22Rv1 (cell line): ENCODE results near the gene ZRANB2.

ENCODE experiments used
- H3K27ac ChIP-seq: fragments of 450-650 bp; 2 replicates; pipeline ENCODE4 v1.5.1; 2017
- ZFX ChIP-seq: fragments of 450-650 bp; IDR thresholded peaks from 2 replicates; pipeline ENCODE4 v1.6.1; 2017; ENCODE audit warnings: antibody characterized with exemption, borderline replicate concordance
- TF ChIP-seq, protein P1 (sequence below): fragments of 450-650 bp; IDR thresholded peaks from 2 replicates; pipeline ENCODE4 v1.5.1; 2017; ENCODE audit warnings: mild to moderate bottlenecking

ZRANB2 gene, protein sequence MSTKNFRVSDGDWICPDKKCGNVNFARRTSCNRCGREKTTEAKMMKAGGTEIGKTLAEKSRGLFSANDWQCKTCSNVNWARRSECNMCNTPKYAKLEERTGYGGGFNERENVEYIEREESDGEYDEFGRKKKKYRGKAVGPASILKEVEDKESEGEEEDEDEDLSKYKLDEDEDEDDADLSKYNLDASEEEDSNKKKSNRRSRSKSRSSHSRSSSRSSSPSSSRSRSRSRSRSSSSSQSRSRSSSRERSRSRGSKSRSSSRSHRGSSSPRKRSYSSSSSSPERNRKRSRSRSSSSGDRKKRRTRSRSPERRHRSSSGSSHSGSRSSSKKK

DNA sequence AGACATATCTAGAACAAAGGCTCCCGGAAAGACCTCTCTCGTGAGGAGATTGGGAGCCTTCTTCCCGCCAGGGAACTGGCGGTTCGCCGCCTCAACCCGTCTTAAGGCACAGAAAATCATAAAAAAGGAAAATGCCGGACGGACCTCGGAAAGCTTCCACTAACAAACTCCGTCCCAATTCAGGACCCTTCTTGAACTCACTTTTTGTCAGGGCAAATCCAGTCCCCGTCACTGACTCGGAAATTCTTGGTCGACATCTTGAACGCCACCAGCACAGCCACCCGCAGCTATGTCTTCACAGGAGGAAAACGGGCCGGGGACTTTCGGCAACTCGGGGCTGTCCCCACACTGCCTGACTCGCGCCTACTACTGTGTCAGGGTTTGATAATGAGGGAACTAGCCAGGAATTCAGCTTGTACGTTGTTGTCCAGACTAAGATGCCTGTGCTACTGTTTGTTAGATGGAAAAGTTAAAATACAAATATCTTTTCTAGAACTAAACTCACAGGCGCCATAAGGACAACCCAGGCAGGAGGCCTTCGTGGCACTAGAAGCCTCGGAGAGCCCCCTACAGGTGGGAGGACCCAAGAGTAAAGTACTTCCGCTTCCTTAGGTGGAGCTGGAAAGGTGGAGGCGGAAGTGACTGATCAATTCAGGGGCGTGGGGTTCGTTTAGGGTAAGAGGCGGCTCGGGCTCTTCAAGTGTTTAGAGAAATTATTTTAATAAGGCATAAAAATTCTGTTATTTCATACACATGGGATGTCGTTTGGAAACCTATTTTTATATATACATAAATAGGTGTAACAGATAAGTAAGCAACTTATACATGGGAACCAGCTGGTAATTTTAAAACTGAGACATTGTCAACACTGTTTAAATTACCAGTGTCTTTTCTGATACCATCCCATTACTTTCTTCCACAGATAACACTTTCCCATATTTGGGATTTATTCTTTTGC, at the start of gene ZRANB2:
Gene ZRANB2, minus strand, starts transcription at position 297 of the 958 bp plus-strand sequence. Its CDS starts 40 bp downstream, at position 257.
- no peak for TF ChIP-seq ZFX
- TF ChIP-seq, protein P1, sequence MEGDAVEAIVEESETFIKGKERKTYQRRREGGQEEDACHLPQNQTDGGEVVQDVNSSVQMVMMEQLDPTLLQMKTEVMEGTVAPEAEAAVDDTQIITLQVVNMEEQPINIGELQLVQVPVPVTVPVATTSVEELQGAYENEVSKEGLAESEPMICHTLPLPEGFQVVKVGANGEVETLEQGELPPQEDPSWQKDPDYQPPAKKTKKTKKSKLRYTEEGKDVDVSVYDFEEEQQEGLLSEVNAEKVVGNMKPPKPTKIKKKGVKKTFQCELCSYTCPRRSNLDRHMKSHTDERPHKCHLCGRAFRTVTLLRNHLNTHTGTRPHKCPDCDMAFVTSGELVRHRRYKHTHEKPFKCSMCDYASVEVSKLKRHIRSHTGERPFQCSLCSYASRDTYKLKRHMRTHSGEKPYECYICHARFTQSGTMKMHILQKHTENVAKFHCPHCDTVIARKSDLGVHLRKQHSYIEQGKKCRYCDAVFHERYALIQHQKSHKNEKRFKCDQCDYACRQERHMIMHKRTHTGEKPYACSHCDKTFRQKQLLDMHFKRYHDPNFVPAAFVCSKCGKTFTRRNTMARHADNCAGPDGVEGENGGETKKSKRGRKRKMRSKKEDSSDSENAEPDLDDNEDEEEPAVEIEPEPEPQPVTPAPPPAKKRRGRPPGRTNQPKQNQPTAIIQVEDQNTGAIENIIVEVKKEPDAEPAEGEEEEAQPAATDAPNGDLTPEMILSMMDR = peak; percentile 87
- H3K27ac ChIP-seq = peak within 1 kb of the TSS; percentile 90

DNA sequence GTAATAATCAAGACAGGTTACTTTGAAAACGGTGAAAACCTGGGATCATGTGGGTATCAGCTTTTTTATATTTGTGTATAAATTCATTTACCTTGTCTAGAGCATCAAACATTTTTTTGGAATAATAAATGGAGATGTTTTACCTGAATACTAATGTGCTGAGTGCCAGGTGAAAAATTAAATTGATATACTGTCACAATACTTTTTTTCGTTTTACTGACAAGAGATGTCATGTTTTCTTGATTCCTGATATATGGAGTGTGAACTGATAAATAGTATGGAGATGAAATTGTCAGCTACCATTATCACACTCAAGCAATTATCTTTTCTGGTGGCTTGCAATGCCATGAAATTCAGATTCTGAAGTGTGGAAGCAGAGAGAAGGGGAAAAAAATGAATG, 47.2 kb upstream of the ZRANB2 start:
- no peak for TF ChIP-seq ZFX
- TF ChIP-seq, protein P1 = no peak

DNA sequence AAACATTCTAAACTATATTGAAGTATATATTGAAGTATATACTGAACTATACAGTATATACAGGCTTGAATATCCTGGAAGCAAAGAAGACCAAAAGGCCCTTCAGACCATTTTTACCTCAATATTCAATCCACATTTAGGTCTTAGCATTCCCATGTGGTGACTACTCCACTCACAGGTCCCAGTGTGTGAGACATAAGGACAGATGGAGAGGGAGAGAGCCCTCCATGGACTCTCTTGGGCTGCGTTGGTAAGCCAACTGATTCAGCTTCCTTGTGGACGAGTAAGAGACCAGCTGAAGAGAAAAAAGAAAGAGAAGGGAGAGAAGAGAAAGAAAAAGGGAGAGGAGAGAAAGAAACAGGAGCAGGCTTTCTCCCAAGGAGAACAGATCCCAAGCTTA, 37.3 kb upstream of the ZRANB2 start:
- TF ChIP-seq, protein P1 = no peak
- no peak for TF ChIP-seq ZFX

More for the DNA sequence above, 47.2 kb upstream of the ZRANB2 start:
- no peak overlapping the region for H3K27ac ChIP-seq

DNA sequence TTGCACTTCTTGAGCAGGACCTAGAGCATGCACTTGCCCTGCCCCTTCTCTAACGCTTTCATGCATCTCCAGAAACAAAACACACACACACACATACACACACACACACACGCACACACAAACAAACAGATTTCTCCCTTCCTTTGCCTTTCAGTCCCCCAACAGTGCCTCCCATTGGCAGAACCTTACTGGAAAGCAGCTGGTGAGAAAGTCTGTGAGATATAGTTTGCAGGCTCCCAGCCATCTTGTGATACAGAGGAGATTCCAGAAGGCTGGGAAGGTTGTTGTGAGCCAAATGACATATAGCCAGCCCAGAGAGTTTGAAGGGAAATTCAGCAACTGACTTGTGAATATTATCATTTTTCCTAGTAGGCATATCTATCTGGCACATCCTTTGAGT, 35.9 kb upstream of the ZRANB2 start:
- TF ChIP-seq, protein P1 = no peak
- TF ChIP-seq ZFX = no peak
- H3K27ac ChIP-seq = no peak overlapping the region

More for the DNA sequence above, 37.3 kb upstream of the ZRANB2 start:
- no peak overlapping the region for H3K27ac ChIP-seq

DNA sequence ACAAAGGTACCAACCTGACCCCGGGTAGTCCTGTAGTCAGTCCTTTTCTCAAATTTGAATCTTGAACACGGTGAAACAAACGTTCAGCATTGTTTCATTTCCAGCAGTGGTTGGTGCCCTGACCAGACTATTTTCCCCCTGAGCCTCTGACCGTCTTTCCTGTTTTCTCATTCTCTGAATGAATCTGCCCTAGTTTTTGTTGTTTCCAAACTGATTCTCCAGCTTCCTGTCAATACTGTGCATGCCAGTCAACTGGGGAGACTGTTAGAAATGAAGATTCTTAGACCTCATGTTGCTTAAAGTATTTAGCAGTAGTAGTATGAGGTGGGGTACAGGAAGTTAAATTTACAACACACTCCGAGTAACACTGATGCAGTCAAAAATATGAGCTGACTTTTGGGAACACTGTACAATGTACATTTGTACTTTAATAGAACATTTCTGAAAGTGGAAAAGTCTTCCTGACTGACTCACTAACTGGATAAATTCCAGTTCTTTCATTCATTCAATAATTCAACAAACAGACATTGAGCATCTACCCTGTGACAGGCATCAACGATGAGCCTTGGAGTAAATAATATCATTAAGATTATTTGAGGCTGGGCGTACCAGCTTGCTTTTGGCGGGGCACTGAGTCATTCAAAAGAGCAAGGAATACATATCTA, 26.0 kb upstream of the ZRANB2 start:
- no peak overlapping the region for H3K27ac ChIP-seq
- TF ChIP-seq ZFX = no peak
- TF ChIP-seq, protein P1 = no peak

DNA sequence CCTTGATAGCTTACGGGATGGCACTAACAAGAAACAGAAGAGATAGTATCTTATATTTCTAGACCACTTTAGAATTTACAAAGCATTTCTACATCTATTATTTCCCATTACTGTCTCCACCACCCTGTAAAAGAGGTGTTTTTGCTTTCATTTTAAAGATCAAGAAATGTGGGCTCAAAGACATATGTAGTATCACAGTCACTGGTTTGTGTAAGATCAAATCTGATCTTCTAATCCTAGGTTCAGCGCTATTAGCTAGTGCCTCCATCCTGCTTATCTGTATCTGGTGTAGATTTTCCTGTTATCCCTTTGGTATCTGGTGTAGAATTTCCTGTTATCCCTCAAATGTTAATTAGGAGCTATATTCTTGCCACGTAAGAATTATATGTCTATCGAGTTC, 23.6 kb upstream of the ZRANB2 start:
- H3K27ac ChIP-seq = no peak overlapping the region
- TF ChIP-seq, protein P1 = no peak
- no peak for TF ChIP-seq ZFX
